Urinary bladder (tissue), 3 donors: ENCODE measurements around the gene LOC101059915.
"Not testable (repeated sequence)": the region's sequence is repeated elsewhere in the genome, so short reads cannot be mapped to it uniquely, and the experiment has no call there.

Experiments used
- DNase-seq: peaks from one replicate; pipeline ENCODE4 v3.0.0-alpha.2; 2015; ENCODE audit errors: extremely low spot score
- H3K27ac ChIP-seq: one replicate; pipeline ENCODE4 v1.5.1; 2013; ENCODE audit warnings: low read depth, mild to moderate bottlenecking, moderate library complexity
- H3K36me3 ChIP-seq: one replicate; pipeline ENCODE4 v1.6.1; 2013; ENCODE audit warnings: mild to moderate bottlenecking, moderate library complexity; ENCODE audit not compliant: insufficient read depth
- H3K4me1 ChIP-seq: one replicate; pipeline ENCODE4 v1.6.1; 2013; ENCODE audit warnings: mild to moderate bottlenecking, moderate library complexity; ENCODE audit not compliant: insufficient read depth
- H3K4me3 ChIP-seq: one replicate; pipeline ENCODE4 v1.5.1; 2013; ENCODE audit warnings: low read depth, low read length
- WGBS: extraction: QIAGEN DNeasy Blood & Tissue Kit; methylation state at CpG from one replicate; pipeline ENCODE4 v1.1.7; 2013; 5-methylcytosine and 5-hydroxymethylcytosine counted together
- donor health status: healthy with polysubstance abuse.
- donor health status: healthy.

The LOC101059915 gene

DNA sequence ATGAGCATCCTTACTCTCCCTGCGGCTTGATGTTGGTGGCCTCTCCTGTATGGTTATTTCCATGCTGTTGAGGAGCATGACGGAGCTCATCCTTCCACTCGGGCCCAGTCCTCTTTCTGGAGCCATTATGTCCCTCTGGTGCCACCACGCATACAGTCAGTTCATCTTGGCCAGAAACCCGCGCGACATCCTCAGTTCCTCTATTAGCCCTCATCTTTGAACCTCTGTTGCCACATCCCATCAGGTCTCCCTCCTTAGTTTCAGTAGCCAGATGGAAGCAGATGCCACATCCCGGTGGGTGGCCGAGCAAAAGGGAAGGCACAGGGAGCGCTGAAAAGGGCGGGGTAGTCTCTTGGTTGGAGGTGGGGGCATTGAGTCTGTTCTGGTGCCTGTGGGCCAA, 4.6 kb downstream of the LOC101059915 start:
- Histone ChIP-seq H3K27ac (no peak overlapping the region), H3K4me3 (no peak overlapping the region), H3K4me1 (no peaks in the 10 kb centered on the region), H3K36me3 (no peaks in the 10 kb centered on the region)
- WGBS: 88% methylated on average over 11 of the region's 11 CpGs
- DNase-seq: no peak

DNA sequence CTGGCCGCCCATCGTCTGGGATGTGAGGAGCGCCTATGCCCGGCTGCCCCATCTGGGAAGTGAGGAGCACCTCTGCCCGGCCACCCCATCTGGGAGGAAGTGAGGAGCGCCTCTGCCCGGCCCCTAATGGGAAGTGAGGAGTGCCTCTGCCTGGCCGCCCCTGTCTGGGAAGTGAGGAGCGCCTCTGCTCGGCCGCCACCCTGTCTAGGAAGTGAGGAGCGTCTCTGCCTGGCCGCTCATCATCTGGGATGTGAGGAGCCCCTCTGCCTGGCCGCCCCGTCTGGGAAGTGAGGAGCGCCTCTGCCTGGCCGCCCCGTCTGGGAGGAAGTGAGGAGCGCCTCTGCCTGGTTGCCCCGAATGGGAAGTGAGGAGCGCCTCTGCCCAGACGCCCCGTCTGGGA, 8.3 kb downstream of the LOC101059915 start:
- not testable (repeated sequence) for H3K27ac ChIP-seq, H3K36me3 ChIP-seq, DNase-seq, H3K4me3 ChIP-seq, H3K4me1 ChIP-seq
- 97% methylated on average over 23 of the region's 23 CpGs for WGBS

DNA sequence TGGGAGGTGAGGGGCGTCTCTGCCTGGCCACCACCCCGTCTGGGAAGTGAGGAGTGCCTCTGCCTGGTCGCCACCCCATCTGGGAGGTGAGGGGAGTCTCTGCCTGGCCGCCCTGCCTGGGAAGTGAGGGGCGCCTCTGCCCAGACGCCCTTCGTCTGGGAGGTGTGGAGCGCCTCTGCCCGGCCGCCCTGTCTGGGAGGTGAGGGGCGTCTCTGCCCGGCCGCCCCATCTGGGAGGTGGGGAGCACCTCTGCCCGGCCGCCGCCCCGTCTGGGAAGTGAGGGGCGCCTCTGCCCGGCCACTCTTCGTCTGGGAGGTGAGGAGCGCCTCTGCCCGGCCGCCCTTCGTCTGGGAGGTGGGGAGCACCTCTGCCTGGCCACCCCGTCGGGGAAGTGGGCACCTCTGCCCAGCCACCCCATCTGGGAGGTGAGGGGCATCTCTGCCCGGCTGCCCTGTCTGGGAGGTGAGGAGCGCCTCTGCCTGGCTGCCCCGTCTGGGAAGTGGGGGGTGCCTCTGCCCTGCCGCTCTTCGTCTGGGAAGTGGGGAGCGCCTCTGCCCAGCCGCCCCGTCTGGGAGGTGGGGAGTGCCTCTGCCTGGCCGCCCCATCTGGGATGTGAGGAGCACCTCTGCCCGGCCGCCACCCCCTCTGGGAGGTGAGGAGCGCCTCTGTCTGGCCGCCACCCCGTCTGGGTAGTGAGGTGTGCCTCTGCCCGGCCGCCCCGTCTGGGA, 8.9 kb downstream of the LOC101059915 start:
- H3K36me3 ChIP-seq, H3K4me3 ChIP-seq, H3K4me1 ChIP-seq, DNase-seq, H3K27ac ChIP-seq: not testable (repeated sequence)
- WGBS: 93% methylated on average over 40 of the region's 43 CpGs

DNA sequence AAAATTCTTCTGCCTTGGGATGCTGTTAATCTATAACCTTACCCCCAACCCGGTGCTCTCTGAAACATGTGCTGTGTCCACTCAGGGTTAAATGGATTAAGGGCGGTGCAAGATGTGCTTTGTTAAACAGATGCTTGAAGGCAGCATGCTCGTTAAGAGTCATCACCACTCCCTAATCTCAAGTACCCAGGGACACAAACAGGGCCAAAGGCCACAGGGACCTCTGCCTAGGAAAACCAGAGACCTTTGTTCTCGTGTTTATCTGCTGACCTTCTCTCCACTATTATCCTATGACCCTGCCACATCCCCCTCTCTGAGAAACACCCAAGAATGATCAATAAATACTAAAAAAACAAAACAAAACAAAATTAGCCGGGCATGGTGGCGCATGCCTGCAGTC, 9.8 kb downstream of the LOC101059915 start:
- H3K4me1 ChIP-seq, DNase-seq: not testable (repeated sequence)
- 79% methylated on average over 4 of the region's 6 CpGs for WGBS

DNA sequence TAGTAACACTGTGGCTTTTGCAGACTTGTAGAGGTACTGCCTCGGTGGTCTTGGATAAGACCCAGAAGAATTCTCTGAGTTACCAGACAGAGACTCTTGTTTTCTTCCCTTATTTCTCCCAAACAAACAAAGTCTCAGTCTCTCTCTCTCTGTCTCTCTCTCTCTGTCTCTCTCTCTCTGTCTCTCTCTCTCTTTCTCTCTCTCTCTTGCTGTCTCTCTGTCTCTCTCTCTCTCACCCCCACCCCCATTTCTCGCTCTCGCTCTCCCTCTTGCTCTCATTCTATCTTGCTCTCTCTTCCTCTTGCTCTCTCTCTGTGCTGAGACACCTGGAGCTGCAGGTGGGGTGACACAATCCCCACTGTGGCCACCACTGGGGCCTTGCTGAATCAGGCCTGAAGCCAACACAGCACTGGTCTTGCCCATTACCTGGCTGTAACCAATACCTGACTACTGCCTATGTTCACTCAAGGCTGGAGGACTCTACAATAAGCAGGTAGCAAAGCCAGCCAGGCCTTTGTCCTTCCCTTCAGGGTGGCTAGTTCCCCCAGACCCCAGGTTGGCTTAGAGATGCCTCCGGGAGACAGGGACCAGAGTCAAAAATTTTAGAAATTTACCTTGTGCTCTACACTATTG, 12.3 kb downstream of the LOC101059915 start:
- DNase-seq: no peak
- H3K36me3 ChIP-seq: no peaks in the 10 kb centered on the region
- no peak overlapping the region for H3K27ac ChIP-seq
- 94% methylated on average over 4 of the region's 4 CpGs for WGBS
- H3K4me1 ChIP-seq: no peaks in the 10 kb centered on the region
- H3K4me3 ChIP-seq: no peak overlapping the region

More for the DNA sequence above, 9.8 kb downstream of the LOC101059915 start:
- H3K4me3 ChIP-seq, H3K27ac ChIP-seq, H3K36me3 ChIP-seq: not testable (repeated sequence)

DNA sequence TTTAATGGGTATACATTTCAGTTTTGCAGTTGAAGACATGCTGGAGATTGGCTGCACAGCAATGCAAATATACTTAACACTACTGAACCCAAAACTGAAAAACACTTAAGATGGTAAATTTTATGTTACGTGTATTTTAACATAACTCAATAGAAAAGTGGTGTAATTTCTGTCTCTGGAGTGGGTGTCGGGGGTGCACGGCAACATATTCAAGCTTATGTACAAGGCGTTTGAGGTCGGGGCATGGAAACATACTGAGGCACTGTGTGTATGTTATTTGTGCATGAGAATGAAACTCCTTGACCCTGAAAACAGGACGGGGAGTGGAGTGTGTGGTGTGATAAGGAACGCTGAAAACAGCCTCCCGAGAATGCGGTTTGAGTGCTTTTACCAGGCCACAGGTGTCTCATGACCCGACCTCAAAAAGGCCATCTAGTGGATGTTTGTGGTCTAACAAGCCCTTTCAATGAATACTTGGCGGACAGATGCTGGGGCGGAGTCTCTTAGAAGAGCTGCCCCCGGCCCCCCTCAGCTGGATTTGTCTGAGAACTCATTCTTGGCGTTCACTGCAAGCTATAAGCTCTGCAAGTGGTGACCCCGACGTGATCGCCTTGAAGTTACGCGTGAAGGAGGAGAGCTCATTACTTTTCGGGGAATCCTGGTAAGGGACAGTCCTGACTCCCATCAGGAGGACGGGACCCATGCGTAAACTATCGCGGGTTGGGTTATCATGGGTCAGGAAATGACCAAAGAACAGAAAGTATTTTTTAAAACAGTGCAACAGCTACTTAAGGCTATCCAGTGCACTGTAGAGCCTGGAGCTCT, 29.5 kb downstream of the LOC101059915 start:
- H3K27ac ChIP-seq, H3K4me1 ChIP-seq, H3K36me3 ChIP-seq, H3K4me3 ChIP-seq, DNase-seq: not testable (repeated sequence)
- WGBS: no CpG with 5 or more reads among the region's 24 CpGs

DNA sequence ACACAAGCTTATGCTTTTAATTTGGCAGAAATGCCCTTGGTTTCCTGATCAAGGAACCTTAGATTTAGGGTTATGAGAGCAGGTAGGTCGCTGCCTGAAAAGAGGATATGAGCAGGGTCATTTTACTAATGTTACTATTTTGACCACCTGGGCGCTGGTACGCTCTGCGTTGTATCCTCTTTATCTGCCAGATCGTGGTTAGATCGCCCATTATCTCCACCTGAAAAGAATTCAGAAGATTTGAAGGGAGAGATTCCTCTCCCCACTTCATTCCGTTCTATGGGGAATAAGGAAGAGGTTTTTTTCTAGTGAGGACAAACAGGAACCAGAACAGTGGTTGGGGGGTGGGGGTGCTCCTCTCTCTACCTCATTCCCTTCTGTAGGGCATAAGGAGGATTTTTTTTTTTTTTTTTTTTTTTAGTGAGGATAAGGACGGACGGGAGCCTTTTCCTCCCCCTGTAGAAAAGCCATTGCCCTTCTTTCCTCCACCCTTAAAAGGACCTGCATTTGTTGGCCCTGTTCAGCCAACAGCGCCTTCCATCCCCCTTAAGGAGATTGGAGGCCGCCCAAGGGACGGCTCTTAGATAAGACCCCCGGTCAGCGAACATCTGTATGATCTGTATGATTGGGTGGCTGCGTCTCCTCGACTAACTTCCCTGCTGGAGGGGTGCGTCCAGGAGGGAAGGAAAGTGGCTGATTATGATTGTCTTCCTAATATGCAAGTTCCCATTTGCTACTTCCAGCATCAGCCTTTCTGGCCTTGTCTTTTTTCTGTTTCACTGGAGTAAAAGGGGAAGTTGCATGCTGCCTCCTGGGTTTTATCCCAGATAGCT, 30.3 kb downstream of the LOC101059915 start:
- DNase-seq, H3K4me1 ChIP-seq, H3K36me3 ChIP-seq, H3K4me3 ChIP-seq, H3K27ac ChIP-seq: not testable (repeated sequence)
- WGBS: no CpG with 5 or more reads among the region's 17 CpGs

DNA sequence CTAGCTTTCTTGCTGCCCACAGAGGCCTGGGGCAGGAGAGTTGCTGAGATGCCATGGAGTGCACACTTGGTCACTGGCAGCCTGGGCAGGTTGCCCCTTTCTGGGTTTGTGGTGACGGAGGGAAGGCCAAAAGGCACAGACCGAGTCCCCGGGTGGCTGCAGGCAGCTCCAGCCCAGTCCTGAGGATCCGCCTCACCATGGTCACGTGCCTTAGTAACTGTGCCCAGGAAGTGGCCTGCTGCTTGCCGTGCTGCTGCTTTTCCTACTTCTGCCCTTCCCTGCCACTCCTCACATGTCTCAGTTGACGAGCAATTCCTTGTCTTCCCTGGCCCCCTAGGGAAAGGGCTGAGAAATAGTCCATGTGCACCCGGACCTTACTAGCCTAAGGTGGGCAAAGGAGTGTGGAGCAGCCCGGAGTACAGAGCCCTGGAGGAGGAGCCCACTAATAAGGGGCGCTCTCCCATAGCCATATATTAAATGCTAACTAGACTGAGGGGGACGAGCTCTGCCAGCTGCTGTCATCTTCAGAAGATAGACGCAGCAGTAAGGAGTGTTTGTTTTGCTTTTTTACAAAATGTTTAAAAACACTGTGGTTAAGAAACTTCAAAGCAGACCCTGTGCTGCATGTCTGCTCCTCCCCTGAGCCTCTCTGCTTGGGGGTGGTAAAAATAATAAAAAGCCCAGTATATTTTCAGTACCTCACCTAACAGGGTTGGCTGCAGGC, 31.1 kb downstream of the LOC101059915 start:
- no CpG with 5 or more reads among the region's 12 CpGs for WGBS
- not testable (repeated sequence) for H3K4me1 ChIP-seq, H3K27ac ChIP-seq, DNase-seq, H3K4me3 ChIP-seq, H3K36me3 ChIP-seq

DNA sequence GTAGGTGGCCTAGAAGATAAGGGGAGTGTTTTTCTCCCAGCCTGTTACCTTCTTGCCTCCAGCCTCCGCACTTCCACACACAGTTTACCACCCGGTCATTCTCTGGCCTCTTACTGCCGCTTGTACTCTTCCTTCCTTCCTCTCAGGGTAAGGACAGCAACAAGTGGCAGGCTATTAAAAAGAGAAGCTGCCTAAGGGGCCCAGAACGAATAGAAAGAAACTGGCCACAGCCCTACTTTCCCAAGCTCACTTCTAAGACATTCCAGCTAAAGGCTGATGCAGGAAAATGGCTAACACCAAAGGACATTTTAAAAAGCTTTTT, 31.6 kb downstream of the LOC101059915 start:
- H3K36me3 ChIP-seq, H3K4me3 ChIP-seq, H3K27ac ChIP-seq, H3K4me1 ChIP-seq, DNase-seq: not testable (repeated sequence)
- no CpG with 5 or more reads among the region's 4 CpGs for WGBS

DNA sequence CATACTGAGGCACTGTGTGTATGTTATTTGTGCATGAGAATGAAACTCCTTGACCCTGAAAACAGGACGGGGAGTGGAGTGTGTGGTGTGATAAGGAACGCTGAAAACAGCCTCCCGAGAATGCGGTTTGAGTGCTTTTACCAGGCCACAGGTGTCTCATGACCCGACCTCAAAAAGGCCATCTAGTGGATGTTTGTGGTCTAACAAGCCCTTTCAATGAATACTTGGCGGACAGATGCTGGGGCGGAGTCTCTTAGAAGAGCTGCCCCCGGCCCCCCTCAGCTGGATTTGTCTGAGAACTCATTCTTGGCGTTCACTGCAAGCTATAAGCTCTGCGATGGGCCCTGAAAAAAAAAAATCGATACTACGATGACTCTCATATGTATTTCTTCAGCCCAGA, 35.5 kb downstream of the LOC101059915 start:
- H3K4me1 ChIP-seq, H3K27ac ChIP-seq, H3K36me3 ChIP-seq, DNase-seq, H3K4me3 ChIP-seq: not testable (repeated sequence)
- WGBS: no CpG with 5 or more reads among the region's 12 CpGs

DNA sequence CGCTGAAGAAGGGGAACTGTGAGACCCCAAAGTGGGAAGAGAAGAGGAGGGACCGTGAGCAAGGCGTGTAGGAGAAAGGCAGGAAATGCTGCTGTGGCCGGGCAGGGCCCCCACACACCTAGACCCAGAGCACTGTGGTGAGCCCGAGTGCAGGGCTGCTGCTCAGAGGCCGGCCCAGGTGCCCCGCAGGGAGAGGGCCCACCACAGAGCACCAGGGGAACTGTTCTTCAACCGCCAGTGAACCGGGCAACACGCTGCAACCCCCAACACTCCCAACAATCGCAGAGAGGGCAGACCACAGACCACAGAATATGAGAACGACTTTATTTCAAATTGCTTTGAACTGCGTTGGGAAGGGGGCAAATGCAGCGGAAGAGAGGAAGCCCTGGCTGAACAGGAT, 46.7 kb downstream of the LOC101059915 start:
- not testable (repeated sequence) for H3K4me1 ChIP-seq, DNase-seq, H3K36me3 ChIP-seq, H3K27ac ChIP-seq, H3K4me3 ChIP-seq
- no CpG with 5 or more reads among the region's 14 CpGs for WGBS

DNA sequence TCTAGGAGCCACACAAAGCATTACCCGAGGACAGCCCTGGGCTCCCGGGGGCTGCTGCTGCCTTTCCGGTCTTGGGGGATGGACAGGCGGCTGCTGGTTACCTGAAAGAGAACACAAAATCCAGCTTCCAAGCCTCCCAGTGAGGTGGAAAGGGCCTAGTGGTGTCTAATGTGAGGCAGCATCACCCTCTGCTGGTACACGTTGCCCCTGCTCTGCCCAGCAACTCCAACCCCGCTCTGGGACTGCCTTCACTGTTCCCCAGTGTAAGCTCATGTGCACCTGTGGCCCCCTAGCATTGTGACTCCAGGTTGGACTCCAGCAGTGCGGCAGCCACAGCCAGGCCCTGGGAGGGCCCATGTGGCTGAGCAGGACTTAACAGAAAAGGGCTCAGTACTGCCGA, 48.2 kb downstream of the LOC101059915 start:
- not testable (repeated sequence) for H3K4me3 ChIP-seq, H3K36me3 ChIP-seq
- WGBS: no CpG with 5 or more reads among the region's 8 CpGs

DNA sequence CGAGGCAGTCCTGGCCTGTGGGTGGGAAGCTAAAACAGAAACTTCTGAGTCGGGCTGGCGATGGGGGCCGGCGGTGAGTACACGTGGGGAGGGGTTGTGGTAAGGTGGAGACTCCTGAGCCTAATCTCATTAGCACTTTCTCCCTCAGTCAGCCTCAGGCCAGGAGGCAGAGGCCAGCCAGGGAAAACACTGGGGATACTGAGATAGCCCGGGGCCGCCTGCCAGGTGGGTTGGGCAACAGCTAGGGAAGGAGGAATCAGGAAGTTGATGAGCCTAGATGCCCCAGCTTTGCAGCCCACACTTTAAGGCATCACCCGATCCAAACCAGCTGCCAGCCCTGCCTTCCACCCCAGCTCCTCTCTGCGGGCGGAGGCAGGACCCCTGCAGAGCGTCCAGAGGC, 49.0 kb downstream of the LOC101059915 start:
- H3K4me3 ChIP-seq, H3K4me1 ChIP-seq, H3K36me3 ChIP-seq, H3K27ac ChIP-seq, DNase-seq: not testable (repeated sequence)
- WGBS: no CpG with 5 or more reads among the region's 12 CpGs

More for the DNA sequence above, 48.2 kb downstream of the LOC101059915 start:
- not testable (repeated sequence) for H3K4me1 ChIP-seq, H3K27ac ChIP-seq, DNase-seq
